HG02759 (cell line): ENCODE results near the gene KCNIP1.
A peak's percentile ranks its signal among the peaks of the same experiment; 100 is the strongest.
"Not testable (repeated sequence)": the region's sequence is repeated elsewhere in the genome, so short reads cannot be mapped to it uniquely, and the experiment has no call there.

Experiments
- ATAC-seq: cut with Tn5 transposase; IDR thresholded peaks from one replicate; pipeline ENCODE4 v1.9.1; 2021; ENCODE audit warnings: mild to moderate bottlenecking, moderate library complexity; ENCODE audit not compliant: unreplicated experiment

The KCNIP1 gene

DNA sequence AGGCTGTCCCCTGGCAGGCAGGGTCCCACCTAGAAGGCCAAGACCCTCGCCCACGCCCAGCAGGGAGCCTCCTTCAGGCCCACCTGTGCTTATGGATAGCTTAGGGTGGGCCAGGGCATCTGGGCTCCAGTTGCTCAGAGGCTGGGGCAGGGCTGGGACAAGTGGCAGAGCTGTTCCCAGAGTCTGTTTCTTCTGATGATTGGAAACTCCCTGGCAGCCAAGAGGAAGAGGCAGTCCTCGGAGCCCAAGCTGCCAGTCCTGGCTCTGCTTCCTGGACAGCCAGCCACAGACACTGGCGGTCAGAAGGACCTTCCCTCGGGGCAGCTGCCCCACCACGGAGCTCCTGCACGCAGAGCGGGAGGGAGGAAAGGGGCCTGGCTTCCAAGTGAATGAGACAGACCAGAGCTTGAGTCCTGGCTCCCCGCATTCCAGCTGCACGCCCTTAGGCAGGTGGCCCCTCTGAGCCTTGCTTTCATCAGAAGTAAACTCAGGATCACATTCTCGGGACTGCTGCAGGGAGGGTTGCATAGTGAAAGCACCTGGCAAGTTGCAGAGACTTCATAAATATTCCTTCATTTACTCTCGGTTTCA is 241.8 kb downstream of the KCNIP1 start:
- no peak for ATAC-seq

DNA sequence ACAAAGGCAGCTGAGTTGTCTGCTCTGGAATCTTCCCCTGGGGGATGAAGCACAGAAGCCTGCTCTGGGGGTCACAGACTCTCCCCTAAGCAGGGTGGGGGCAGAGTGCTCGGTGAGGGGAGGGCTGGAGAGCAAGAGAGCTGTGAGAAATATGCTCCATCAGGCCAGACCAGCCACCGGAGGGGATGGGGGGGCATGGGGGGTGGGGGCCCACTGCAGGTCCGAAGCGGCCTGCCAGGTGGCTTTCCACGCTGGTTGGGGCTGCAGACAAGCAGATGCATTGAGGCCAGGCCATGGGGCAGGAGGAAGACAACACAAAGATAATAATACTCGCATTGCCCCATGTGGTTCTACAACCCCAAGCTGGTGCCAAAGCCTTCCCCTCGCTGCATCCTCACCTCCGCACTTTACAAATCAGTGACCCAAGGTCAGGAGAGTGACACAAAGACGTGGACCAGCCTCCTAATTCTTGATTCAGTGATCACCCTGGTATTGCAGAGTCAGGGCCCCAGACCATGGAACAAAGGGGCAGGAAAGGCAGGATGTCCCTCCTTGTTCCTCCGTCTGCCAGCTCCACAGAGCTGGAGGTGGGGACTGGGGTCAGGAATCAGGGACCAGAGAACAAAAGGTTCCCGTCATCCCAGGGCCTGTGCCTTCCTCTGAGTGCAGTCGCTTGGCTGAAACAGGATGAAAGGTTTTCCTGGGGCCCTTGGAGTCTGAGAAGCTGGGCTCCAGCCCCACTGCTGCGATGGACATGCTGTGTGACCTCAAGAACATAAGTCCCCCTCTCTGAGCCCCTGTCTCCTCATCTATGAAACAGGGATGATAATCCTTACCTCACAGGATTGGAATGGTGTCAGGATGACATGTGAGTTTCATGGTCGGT is 242.5 kb downstream of the KCNIP1 start:
- no peak for ATAC-seq

- no peak for ATAC-seq
These were observed 243.1 kb downstream of the KCNIP1 start for GRCh38 chr5:170746961-170747340.

DNA sequence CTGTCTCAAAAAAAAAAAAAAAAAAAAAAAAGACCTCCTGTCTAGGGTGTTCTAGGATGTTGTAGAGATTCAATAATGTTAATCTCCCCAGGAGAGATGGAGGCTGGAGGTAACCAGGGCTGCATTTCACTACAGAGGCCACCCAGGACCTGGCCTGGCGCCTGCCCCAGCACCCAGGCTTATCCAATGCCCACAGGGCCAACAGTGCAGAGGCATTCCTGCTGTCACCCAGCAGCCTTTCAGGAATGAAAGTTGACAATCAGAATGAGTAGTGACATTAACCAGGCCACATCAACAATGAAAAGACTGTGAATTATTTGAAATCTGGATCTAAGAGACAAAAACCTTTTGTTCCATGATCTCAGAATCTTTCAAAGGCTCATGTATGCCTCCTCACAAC is 243.5 kb downstream of the KCNIP1 start:
- ATAC-seq = no peak

- ATAC-seq = no peak
These were observed 244.0 kb downstream of the KCNIP1 start for GRCh38 chr5:170747851-170748250.

DNA sequence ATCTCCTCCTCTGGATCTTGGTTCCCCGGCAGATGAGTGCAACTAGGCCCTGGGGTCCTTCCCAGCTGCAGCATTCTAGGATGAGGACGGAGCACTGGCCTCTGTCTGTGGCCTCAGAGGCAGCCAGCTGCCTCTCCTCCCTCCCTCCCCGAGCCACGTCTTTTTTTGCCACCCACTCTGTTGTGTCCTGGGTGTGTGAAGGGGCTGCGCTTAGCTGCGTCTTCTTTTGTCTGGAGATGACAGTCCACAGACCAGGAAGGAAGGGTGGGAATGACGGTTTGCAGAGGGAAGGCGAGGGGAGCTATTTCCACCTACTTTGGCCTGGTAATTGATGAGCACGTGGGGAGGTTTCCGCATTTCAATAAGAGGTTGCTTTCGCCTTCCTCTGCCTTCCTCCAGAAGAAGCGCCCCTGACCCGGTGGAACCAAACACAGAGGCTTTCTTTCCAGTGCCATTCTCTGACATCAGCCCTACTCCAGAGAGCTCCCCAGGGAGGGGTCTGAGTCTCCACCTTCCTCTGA is 245.2 kb downstream of the KCNIP1 start:
- ATAC-seq = no peak

DNA sequence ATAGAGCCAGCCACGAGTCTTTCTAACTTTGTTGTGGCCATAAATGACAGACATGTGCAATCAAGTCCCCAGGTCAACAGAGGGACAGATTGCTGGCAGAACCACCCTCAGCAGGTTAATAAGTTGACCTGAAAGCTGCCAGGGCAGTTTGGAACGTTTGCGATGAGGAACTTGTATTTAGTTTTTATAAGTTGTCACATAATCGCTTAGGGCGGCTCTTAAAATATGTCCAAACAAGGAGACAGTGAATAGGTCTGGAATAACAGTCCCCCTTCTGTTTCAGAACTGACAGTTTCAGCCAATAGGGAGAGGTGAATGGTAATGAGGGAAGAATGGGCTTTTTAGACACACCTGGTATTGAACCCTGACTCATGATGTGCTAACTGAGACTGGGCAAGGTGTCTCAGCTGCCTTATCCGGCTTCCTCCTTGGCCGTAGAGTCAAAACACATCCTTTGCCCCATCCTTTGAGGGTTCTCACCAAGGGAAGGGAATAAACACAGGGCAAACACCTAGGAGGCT is 246.2 kb downstream of the KCNIP1 start:
- no peak for ATAC-seq

GRCh38 chr5:170750791-170751190 is 247.0 kb downstream of the KCNIP1 start:
- no peak for ATAC-seq

GRCh38 chr5:170751631-170752030 is 247.8 kb downstream of the KCNIP1 start:
- no peak for ATAC-seq

- no peak for ATAC-seq
These were observed 248.7 kb downstream of the KCNIP1 start for GRCh38 chr5:170752257-170753215.

GRCh38 chr5:170753311-170753710 is 249.5 kb downstream of the KCNIP1 start:
- ATAC-seq = no peak

DNA sequence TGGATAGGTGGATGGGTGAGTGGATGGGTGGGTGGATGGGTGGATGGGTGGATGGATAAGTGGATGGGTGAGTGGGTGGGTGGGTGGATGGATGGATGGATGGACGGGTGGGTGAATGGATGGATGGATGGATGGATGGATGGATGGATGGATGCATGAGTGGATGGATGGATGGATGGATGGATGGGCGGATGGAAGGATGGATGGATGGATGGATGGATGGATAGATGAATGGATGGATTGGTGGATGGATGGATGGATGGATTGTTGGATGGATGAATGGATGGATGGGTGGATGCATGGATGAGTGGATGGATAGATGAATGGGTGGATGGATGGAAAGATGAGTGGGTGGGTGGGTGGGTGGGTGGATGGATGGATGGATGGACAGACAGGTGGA is 250.7 kb downstream of the KCNIP1 start:
- not testable (repeated sequence) for ATAC-seq

DNA sequence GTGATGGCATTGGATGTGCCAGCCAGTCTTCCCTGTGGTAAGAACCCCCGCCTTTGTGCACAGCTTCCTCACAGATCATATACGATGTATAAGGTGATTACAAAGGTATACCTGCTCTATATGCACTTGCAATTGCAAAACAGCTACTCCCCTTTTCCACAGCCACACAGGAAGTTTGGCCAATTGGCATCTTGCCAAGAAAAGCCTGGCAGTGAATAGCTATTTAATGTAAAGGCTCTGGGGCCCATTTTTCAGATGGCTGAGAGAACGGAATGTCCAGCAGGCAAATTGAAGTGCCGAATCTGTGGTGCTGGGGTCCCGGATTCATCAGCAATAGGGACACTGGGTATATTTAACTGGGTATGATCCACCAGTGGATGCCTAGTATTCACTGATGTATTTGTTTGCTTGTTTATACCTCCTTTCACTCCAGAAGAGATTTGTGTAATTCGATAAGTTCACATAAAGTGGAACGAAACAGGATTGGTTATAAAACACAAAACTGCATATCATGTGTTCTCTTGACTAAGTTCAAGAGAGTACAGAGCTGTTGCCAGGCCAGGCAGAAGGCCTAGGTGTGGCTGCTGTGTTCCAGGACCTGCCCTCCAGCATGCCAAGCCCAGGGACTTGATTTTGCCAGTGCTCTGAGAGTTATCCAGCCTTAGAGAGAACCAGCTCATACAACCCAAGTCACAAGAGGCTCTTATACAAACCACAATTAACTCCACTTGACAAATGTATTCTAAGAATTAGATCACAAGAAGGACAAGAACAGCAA is 252.0 kb downstream of the KCNIP1 start:
- ATAC-seq = no peak

- ATAC-seq = no peak
These were observed 252.9 kb downstream of the KCNIP1 start for GRCh38 chr5:170756691-170757090.

DNA sequence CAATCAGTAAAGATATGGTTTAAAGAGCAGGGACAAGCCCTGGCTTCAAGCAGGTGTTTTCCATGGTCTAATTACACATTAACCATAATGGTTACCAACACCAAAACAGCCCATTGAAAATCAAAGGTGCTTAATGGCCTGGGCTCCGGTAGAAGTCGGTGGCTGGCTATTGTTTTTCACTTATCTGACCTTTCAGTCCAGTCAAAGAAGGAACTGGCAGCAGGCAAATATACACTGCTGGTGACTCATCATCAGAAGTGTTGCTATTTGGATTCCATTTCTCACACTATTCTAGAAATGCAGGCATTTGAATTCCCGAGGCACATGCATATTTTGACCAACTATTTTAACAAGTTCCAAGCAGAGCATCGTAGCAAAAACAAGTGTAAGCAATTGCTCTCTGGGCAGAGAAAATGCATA is 253.4 kb downstream of the KCNIP1 start:
- peak; percentile 97 for ATAC-seq

DNA sequence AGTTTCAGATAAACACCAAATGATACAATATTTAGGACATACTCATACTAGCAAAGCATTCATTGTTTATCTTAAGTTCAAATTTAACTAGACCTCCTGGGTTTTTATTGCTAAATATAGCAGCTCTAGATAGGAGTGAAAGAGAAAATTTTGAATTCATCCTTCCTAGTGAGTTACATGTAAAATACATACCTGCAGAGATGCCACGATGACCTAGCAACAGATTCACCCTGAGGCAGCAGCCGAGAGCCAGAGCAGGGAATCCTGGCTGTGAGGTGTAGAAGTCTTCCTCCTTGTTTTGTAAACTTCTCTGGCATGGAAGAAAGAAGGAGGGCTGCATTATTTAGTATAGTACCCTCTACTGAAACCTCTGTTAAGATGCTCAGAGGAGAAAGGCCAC is 253.8 kb downstream of the KCNIP1 start:
- no peak for ATAC-seq

DNA sequence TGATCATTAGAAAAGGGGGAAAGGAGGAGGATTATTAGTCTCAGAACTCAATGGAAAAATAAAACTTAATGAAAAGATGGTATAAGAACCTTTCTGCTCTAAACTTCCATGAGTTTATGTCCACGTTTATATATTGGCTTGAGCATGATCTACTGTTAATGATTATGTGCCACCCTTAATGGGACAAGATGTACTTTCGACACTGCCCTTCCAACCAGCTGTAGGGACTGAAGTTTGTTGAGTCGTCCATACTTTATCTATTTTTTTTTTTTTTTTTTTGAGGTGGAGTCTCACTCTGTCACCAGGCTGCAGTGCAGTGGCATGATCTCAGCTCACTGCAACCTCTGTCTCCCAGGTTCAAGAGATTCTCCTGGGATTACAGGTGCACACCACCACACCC is 254.7 kb downstream of the KCNIP1 start:
- ATAC-seq = no peak

DNA sequence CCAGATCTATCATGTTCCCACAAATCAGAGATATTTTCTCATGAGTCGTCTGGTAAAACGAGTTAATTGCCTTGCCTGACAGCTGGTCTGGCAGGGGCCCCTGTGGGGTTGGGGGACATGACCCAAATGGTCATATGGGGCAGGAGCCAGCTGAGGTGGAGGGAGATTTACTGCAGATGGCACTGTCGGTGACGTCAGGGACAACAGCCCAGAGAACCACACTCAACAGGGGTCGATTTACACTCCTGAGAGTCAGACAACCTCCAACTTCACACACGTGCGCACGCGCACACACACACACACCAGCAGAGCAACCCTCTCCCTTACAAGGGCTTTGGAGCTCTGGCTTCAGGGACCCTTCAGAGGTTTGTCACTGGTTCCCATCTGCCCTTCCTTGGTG is 256.3 kb downstream of the KCNIP1 start:
- ATAC-seq = no peak

- no peak for ATAC-seq
These were observed 257.4 kb downstream of the KCNIP1 start for GRCh38 chr5:170761048-170761707.

DNA sequence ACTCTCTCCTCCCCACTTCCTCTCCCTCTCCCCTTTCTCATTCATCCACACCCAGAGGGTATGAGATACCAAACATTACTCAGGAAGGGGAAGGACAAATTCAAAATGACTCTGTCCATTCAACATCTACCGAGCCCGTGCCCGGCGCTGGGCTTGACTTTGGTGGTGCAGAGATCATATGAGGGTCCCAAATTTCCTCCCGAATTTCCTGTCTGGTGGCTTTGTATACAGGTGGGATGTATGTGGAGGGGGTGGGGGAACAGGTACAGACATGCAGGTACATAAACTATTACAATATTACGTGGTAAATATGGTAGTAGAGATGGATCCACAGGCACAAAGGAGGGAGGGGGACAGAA is 257.9 kb downstream of the KCNIP1 start:
- ATAC-seq = no peak
